Astrocyte (in vitro differentiated cells and primary cell): Measurements from ENCODE around the gene VWF. TPM values are rescaled to one million over a fixed set of nuclear protein-coding genes. Genes with fewer than 3 reads are reported as not detected.

Experiments
- DNase-seq: peaks from one replicate; pipeline ENCODE4 v3.0.0-alpha.2; 2010; ENCODE audit warnings: low read depth
- FAIRE-seq: peaks from 2 replicates; lab custom pipeline; 2011; peaks lifted over from hg19 to GRCh38; lab: Jason Lieb, UNC
- H2AFZ ChIP-seq: 2 replicates; pipeline ENCODE4 v1.6.0; 2012; ENCODE audit warnings: low read depth, low read length, inconsistent platforms
- H3K27ac ChIP-seq: 2 replicates; pipeline ENCODE4 v1.5.1; 2011; ENCODE audit warnings: low read depth, low read length, inconsistent platforms
- H3K27me3 ChIP-seq: 2 replicates; pipeline ENCODE4 v1.6.0; 2011; ENCODE audit warnings: low read length, inconsistent platforms; ENCODE audit not compliant: insufficient read depth
- H3K36me3 ChIP-seq: 2 replicates; pipeline ENCODE4 v1.5.1; 2011; ENCODE audit warnings: low read length, inconsistent platforms; ENCODE audit not compliant: insufficient read depth
- H3K4me1 ChIP-seq: 2 replicates; pipeline ENCODE4 v1.5.1; 2011; ENCODE audit warnings: low read length, inconsistent platforms; ENCODE audit not compliant: insufficient read depth
- H3K4me2 ChIP-seq: 2 replicates; pipeline ENCODE4 v1.6.0; 2012; ENCODE audit warnings: low read length, inconsistent platforms
- H3K4me3 ChIP-seq: 2 replicates; pipeline ENCODE4 v1.5.1; 2011; ENCODE audit warnings: low read depth, mild to moderate bottlenecking, low read length, inconsistent platforms; ENCODE audit not compliant: insufficient read depth
- H3K79me2 ChIP-seq: 2 replicates; pipeline ENCODE4 v1.6.0; 2012; ENCODE audit warnings: mild to moderate bottlenecking, low read length, inconsistent platforms; ENCODE audit not compliant: insufficient read depth
- H3K9ac ChIP-seq: 2 replicates; pipeline ENCODE4 v1.6.0; 2012; ENCODE audit warnings: mild to moderate bottlenecking, low read length, inconsistent platforms
- H3K9me3 ChIP-seq: 2 replicates; pipeline ENCODE4 v1.5.1; 2012; ENCODE audit warnings: low read depth, mild to moderate bottlenecking, low read length, inconsistent platforms; ENCODE audit not compliant: insufficient read depth
- H4K20me1 ChIP-seq: 2 replicates; pipeline ENCODE4 v1.6.0; 2012; ENCODE audit warnings: low read length, inconsistent platforms; ENCODE audit not compliant: insufficient read depth
- H3K27ac Mint-ChIP-seq: one replicate; pipeline ENCODE4 v1.8.0; 2021; ENCODE audit warnings: mild to moderate bottlenecking, mixed read lengths; ENCODE audit not compliant: unreplicated experiment
- H3K27me3 Mint-ChIP-seq: one replicate; pipeline ENCODE4 v1.8.0; 2021; ENCODE audit warnings: low read depth, mixed read lengths; ENCODE audit not compliant: unreplicated experiment
- H3K36me3 Mint-ChIP-seq: one replicate; pipeline ENCODE4 v1.8.0; 2021; ENCODE audit warnings: low read depth, mixed read lengths; ENCODE audit not compliant: unreplicated experiment
- H3K4me1 Mint-ChIP-seq: one replicate; pipeline ENCODE4 v1.8.0; 2021; ENCODE audit warnings: low read depth, mixed read lengths; ENCODE audit not compliant: unreplicated experiment
- H3K4me3 Mint-ChIP-seq: one replicate; pipeline ENCODE4 v1.8.0; 2021; ENCODE audit warnings: mild to moderate bottlenecking, moderate library complexity, mixed read lengths; ENCODE audit not compliant: unreplicated experiment
- H3K9me3 Mint-ChIP-seq: one replicate; pipeline ENCODE4 v1.8.0; 2021; ENCODE audit warnings: mild to moderate bottlenecking, mixed read lengths; ENCODE audit not compliant: unreplicated experiment
- EZH2 ChIP-seq: IDR thresholded peaks from 2 replicates; pipeline ENCODE4 v1.6.1; 2012; ENCODE audit warnings: mild to moderate bottlenecking, low read length, inconsistent platforms; ENCODE audit not compliant: insufficient read depth
- total RNA-seq: library from RNA; stranded (reverse); gene quantifications from 2 replicates; pipeline ENCODE4 v1.2.1, GENCODE V29; 2021
- TF ChIP-seq, protein P1 (sequence below): IDR thresholded peaks from 2 replicates; pipeline ENCODE4 v1.5.1; 2011; ENCODE audit warnings: low read depth, mild to moderate bottlenecking, inconsistent platforms, low read length, moderate library complexity; ENCODE audit not compliant: insufficient read depth

VWF gene
- total RNA-seq, 1 donor from 2014 or later, result 0.23 TPM

DNA sequence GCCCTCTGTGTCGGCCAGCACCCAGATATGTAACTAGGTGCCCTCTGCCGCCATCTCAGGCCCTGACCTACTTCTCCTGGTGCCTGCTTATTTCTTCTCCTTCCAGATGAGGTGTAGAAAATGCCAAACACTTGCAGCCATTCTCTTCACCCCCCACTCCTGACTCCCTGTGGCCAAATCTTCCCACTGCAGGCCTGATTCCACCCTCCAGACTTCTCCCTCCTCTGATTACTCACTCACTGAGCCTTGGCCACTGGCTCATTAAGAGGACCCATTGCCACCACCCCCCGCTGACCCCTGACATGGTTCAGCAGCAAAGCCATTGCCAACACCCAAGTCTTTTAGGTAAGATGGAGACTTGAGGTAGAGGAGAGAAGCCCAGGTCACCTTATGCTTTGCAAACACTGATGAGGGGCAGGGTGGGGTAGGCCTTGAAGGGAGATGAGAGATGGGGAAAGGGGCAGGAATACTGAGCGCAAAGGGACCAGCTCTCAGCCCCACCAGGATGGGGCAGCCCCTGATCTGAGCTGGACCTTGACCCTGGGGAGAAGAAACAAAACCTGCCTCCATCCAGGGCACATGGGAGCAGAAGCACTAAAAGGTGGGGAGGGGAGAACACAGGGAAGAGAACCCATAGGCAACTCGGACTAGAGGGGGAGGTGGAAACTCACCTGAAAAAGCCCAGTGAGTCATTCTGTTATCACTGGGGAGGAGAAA, 154.3 kb downstream of the VWF start:
- no peak overlapping the region for H3K4me3 Mint-ChIP-seq
- Histone ChIP-seq H3K27ac (no peak overlapping the region), H3K4me1 (no peaks in the 10 kb centered on the region), H3K36me3 (no peaks in the 10 kb centered on the region), H2AFZ (no peak overlapping the region), H3K9ac (no peak overlapping the region), H3K79me2 (no peaks in the 10 kb centered on the region), H3K27me3 (peaks cover 4% of the 10 kb centered on the region), H4K20me1 (no peaks in the 10 kb centered on the region), H3K4me3 (no peak overlapping the region), H3K4me2 (no peak overlapping the region), H3K9me3 (no peaks in the 10 kb centered on the region)
- no peak overlapping the region for H3K27ac Mint-ChIP-seq
- H3K36me3 Mint-ChIP-seq, result peaks cover 2% of the 10 kb centered on the region
- peaks cover 41% of the 10 kb centered on the region for H3K27me3 Mint-ChIP-seq
- H3K4me1 Mint-ChIP-seq, result peaks cover 2% of the 10 kb centered on the region
- FAIRE-seq, result no peak
- TF ChIP-seq, protein P1, sequence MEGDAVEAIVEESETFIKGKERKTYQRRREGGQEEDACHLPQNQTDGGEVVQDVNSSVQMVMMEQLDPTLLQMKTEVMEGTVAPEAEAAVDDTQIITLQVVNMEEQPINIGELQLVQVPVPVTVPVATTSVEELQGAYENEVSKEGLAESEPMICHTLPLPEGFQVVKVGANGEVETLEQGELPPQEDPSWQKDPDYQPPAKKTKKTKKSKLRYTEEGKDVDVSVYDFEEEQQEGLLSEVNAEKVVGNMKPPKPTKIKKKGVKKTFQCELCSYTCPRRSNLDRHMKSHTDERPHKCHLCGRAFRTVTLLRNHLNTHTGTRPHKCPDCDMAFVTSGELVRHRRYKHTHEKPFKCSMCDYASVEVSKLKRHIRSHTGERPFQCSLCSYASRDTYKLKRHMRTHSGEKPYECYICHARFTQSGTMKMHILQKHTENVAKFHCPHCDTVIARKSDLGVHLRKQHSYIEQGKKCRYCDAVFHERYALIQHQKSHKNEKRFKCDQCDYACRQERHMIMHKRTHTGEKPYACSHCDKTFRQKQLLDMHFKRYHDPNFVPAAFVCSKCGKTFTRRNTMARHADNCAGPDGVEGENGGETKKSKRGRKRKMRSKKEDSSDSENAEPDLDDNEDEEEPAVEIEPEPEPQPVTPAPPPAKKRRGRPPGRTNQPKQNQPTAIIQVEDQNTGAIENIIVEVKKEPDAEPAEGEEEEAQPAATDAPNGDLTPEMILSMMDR, result no peak
- TF ChIP-seq EZH2, result no peak
- H3K9me3 Mint-ChIP-seq, result no peaks in the 10 kb centered on the region
- no peak for DNase-seq

- Mint-ChIP-seq H3K27ac (no peak overlapping the region), H3K27me3 (peaks cover 42% of the 10 kb centered on the region), H3K4me1 (peaks cover 5% of the 10 kb centered on the region), H3K9me3 (no peaks in the 10 kb centered on the region), H3K4me3 (no peak overlapping the region), H3K36me3 (peaks cover 2% of the 10 kb centered on the region)
- Histone ChIP-seq H4K20me1 (no peaks in the 10 kb centered on the region), H3K4me3 (no peak overlapping the region), H3K27ac (no peak overlapping the region), H3K4me2 (no peak overlapping the region), H3K79me2 (no peaks in the 10 kb centered on the region), H3K9ac (no peak overlapping the region), H2AFZ (no peak overlapping the region), H3K27me3 (peaks cover 7% of the 10 kb centered on the region), H3K36me3 (no peaks in the 10 kb centered on the region), H3K4me1 (no peaks in the 10 kb centered on the region), H3K9me3 (no peaks in the 10 kb centered on the region)
- no peak for TF ChIP-seq EZH2
- TF ChIP-seq, protein P1, result no peak
- no peak for FAIRE-seq
- no peak for DNase-seq
These were observed 155.1 kb downstream of the VWF start for GRCh38 chr12:5969156-5969973.
